Coronary artery (tissue), 2 donors: ENCODE measurements around the gene MADCAM1.

Experiments used
- DNase-seq: peaks from one replicate; pipeline ENCODE4 v3.0.0-alpha.2; 2017; ENCODE audit warnings: low spot score
- H3K27ac ChIP-seq, 2 donors: fragments of 200-600 bp; sonication (generic); one replicate each; pipeline ENCODE4 v1.5.1; 2016 to 2019
- H3K4me3 ChIP-seq: fragments of 200-600 bp; sonication (generic); 2 replicates; pipeline ENCODE4 v1.5.1; 2016; ENCODE audit warnings: mild to moderate bottlenecking, moderate library complexity
- TF ChIP-seq, protein P1 (sequence below): fragments of 200-600 bp; sonication (generic); IDR thresholded peaks from one replicate; pipeline ENCODE4 v1.5.1; 2019; ENCODE audit warnings: antibody characterized with exemption

Gene MADCAM1

DNA sequence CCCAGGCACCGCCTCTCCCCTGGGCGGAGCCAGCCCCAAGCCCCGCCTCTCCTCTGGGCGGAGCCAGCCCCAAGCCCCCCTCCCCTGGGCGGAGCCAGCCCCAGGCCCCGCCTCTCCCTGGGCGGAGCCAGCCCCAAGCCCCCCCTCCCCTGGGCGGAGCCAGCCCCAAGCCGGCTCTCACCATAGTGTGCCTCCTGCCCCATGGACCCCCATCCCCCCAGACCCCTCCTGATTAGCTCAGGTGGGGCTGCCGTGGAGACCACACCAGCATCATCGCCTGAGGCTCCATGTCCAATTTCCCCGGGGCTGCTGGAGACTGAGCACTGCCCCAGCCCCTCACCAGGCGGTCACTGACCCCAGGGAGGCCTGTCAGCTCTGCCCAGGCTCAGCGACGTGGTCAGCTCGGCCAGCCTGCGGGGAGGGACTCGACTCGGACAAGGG, 4.2 kb upstream of the MADCAM1 start:
- no peak for DNase-seq
- TF ChIP-seq, protein P1, sequence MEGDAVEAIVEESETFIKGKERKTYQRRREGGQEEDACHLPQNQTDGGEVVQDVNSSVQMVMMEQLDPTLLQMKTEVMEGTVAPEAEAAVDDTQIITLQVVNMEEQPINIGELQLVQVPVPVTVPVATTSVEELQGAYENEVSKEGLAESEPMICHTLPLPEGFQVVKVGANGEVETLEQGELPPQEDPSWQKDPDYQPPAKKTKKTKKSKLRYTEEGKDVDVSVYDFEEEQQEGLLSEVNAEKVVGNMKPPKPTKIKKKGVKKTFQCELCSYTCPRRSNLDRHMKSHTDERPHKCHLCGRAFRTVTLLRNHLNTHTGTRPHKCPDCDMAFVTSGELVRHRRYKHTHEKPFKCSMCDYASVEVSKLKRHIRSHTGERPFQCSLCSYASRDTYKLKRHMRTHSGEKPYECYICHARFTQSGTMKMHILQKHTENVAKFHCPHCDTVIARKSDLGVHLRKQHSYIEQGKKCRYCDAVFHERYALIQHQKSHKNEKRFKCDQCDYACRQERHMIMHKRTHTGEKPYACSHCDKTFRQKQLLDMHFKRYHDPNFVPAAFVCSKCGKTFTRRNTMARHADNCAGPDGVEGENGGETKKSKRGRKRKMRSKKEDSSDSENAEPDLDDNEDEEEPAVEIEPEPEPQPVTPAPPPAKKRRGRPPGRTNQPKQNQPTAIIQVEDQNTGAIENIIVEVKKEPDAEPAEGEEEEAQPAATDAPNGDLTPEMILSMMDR, result no peak
- Histone ChIP-seq H3K4me3 (no peak overlapping the region), H3K27ac (no peak overlapping the region)

DNA sequence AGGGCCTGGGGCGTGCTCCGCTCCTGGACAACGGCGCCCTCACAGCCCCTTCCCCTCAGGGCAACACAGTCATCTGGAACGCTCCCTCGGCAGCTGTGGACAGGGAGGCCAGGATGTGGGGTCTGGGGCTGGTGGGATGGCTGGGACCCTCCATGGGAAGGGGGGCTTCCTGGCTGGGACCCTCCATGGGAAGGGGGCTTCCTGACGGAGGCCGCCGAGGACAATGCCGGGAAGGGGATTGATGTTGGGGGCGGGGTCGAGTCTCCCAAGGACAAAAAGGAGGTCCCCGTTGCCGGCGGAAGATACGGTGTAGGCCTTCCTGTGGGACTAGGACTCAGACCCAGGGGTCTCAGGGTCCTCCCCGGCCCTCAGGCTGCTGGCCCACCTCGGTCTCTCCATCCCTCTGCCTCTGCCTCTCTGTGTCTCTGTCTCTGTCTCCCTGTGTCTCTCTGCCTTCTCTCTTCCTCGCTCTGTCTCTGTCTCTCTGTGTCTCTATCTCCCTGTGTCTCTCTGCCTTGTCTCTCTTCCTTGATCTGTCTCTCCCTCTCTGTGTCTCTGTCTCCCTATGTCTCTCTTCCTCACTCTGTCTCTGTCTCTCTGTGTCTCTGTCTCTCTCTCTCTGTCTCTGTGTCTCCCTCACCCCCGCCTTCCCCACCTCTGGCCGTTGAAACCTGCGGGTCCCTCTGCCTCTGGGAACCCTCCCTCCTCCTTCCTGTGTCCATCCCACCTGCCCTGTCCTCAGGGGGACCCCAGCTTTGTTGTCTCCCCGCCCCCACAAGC, 2.7 kb upstream of the MADCAM1 start:
- H3K27ac ChIP-seq, result no peak overlapping the region
- no peak overlapping the region for H3K4me3 ChIP-seq
- TF ChIP-seq, protein P1, result no peak
- no peak for DNase-seq

DNA sequence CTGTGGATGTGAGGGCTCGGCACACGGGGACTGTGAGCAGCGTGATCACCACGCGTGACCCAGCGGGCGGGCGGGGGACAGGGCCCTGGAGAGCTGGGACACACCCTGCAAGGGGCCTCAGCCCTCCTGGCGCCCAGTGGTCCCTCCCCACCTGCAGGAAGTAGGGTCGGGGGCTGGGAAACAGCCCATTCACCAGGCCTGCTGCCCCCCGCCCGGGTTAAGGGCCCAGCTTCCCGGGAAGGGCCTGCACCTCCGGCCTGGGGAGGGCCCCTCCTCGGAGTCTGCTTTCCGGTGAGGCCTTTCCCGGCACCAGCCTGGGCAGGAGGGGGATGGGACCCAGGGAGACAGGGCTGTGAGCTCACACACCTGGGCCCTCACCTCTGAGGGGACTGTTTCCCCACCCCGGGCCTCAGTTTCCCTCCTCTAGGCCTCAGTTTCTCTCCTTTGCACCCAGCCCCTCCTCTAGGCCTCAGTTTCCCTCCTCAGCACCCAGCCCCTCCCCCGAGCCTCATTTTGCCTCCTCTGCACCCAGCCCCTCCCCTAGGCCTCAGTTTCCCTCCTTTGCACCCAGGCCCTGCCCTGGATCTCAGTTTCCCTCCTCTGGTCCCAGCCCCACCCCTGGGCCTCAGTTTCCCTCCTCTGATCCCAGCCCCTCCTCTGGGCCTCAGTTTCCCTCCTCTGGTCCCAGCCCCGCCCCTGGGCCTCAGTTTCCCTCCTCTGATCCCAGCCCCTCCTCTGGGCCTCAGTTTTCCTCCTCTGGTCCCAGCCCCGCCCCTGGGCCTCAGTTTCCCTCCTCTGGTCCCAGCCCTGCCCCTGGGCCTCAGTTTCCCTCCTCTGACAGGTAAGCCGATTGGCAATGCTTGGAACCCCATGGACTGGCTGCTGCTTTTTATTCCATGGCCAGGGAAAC, 1.9 kb upstream of the MADCAM1 start:
- H3K27ac ChIP-seq, result no peak overlapping the region
- TF ChIP-seq, protein P1, result no peak
- no peak overlapping the region for H3K4me3 ChIP-seq
- no peak for DNase-seq

DNA sequence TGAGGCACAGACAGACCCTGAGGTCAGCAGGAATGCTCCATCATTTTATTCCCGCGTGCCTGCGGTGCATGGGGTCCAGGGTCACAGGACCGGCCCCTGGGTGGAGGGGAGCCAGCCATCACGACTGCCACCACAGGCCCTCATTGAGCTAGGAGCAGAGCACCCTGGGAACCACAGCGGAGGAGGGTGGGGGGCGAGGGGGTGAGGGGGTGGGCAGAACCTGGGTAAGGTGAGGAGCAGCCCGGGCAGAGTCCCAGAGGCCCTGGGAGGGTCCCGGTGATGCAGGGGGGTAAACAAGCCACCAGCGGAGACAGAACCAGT, 1.2 kb upstream of the MADCAM1 start:
- TF ChIP-seq, protein P1, result no peak
- H3K27ac ChIP-seq, result no peak overlapping the region
- DNase-seq, result no peak
- no peak overlapping the region for H3K4me3 ChIP-seq

DNA sequence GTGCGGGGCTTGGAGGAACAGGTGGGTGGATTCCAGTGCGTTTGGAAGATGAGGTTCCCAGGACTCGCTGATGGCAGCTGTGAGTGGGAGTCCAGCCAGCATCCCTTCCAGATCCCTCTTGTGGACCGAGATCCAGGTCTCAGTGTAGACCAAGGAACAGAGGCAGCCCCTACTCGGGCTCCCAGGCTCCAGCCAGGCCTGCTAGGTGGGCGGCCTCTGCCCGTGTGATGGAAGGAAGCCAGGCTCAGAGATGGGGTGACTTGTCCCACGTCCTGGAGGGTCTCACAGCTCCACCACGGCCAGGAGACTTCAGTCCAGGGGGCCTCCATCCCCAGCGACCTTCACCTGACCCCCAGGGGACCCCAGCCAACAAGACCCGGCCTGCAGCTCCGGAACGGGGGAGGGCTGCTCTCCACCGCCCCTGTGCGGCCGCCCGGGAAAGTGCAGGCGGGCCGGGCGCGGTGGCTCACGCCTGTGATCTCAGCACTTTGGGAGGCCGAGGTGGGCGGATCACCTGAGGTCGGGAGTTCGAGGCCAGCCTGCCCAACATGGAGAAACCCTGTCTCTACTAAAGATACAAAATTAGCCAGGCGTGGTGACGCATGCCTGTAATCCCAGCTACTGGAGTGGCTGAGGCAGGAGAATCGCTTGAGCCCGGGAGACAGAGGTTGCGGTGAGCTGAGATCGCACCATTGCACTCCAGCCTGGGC, 729 bp upstream of the MADCAM1 start:
- no peak for DNase-seq
- H3K27ac ChIP-seq, result no peak overlapping the region
- TF ChIP-seq, protein P1, result no peak
- no peak overlapping the region for H3K4me3 ChIP-seq

DNA sequence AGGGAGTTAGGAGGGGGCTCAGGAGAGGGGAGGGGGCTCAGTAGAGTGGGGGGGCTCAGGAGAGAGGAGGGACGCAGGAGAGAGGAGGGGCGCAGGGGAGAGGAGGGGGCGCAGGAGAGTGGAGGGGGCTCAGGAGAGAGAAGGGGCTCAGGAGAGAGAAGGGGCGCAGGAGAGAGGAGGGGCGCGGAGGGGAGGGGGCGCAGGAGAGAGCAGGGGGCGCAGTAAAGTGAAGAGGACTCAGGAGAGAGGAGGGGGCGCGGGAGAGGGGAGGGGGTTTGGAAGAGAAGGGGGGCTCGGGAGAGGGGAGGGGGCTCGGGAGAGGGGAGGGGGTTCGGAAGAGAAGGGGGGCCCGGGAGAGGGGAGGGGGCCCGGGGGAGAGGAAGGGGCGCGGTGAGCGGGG, 700 bp downstream of the MADCAM1 start:
- H3K27ac ChIP-seq, result no peak overlapping the region
- no peak for DNase-seq
- TF ChIP-seq, protein P1, result no peak
- no peak overlapping the region for H3K4me3 ChIP-seq
